NCI-H1694 treated with DMSO at 0.1 percent for 48 hours (cell line): ENCODE measurements around the gene CREB3L1.
A peak's percentile ranks its signal among the peaks of the same experiment; 100 is the strongest.

Experiments
- DNase-seq: peaks from one replicate; lab custom pipeline; 2025; lab: John Stamatoyannopoulos, UW

Gene CREB3L1

DNA sequence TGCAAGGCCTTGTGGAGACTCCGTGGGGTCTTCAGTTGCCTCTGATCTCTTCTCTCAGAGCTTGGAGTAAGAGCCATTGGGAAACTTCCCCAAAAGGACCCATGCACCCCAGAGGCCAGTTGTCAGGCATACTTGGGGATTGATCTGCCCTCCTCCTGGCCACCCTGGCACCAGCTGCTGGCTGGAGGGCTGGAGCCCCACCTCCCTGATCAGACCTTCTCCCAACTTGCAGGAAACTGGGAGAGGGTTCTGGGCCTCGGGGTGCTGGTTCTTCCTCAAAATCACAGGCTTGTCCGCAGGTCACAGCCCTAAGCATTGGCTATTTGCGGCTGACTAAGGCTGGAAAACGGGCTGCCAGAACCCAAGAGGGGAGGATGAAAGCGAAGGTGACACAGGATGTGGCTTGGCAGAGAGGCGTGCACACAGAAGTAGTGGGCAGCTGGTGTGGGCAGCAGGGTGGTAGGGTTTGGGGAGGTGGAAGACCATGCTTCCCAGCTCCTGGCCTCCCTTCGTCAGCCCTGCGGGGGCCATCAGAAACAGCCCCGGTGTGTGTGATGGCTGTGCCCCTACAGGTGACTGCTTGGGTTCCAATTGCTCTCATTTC lies 68.5 kb downstream of the CREB3L1 start:
- no peak for DNase-seq

DNA sequence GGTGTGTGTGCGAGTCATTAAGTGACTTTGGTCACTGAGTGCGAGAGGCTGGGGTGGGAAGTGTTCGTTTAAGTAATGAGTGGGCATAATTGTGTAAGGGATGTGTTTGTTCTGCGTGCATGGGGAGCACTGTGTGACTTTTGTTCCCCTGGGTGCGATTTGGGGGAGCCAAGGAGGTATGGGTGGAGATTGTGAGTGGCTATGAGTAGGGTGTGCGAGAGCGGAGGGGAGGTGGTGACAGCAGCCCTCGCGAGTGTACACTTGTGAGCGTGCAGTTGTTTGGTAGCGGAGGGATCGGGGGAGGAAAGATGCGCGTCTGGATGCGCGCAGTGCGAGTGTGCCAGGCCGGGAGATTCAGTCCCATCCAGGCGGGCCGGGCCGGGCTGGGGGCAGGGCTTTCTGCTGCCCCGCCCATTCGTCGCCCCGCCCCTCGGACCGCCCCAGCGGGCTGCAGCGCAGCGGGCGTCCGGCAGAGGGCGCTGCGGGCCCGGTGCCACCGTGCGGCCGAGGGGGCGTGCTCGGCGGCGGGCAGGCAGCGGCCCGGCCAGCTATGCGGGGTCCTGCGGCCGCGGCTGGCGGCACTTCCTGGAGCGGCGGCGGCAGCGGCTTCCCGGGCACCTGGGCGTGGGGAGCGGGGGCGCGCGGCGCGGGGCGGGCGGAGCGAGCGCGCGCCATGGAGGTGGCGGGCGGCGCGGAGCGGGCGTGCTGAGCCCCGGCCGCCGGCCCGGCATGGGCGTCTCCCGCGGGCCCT lies 69.6 kb downstream of the CREB3L1 start, which contains the start of gene DGKZ:
Gene DGKZ, plus strand, starts transcription at position 578 of the 751 bp plus-strand sequence. CDS start 197 bp downstream, outside the sequence.
- peak; percentile 24 for DNase-seq

- DNase-seq: no peak
Observed at GRCh38 chr11:46347637-46348311, 70.3 kb downstream of the CREB3L1 start.

DNA sequence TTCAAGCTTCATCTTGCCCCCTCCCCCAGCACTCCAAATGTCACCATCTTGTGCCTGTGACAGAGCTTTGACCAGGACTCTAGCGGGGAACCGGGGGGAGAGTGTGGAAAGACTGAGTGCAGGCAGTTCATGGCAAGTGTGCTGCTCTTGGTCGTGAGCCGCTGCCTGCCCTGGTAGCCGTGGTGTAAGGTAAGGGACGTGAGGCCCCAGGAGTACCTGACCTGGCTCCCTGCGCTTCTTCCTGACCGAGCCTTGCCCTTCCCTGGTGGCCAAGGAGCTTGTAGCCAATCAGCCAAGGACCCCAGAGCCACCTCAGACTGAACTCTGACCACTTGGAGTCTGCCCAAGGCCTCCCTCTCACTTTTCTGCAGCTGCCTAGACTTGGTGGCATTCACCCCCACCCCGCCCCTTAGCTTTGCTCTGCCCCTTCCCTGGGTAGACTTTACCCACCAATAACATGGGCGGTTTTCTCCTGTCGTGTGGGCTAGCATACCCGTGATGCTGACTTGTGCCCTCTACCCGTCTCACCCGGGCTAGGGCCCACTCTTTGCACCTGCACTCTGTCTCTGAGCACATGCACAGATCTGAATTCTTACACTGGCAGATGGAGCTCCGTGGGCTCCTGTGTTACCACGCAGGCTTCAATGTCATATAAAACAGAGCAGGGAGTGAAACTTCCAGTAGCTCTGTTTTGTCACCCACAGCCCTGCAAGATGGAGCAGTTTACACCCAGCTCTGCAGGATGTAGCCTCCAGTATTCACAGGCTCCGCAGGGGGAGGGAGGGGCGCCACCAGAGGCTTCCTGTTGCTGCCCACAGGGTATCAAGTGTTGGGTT lies 71.3 kb downstream of the CREB3L1 start:
- DNase-seq: no peak

DNA sequence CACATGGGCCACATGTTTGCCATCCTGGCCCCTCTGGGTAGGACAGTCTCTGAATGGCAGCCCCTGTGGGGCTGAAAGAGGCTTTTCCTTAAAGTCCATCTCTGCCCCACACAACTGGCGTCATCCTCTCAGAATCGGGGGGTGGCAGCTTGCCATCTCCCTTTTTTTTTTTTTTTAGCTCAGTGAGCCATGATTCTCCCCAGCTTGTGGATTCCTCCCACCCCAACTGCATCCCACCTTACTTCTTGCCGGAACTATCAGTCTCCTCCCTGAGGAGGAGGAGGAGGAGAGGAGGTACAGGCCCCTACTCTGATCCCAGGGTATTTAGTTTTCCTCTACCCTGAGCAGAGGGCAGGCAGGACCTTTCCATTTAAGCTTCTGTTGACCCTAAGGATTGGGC lies 73.2 kb downstream of the CREB3L1 start:
- DNase-seq: no peak

GRCh38 chr11:46351148-46351547 lies 73.7 kb downstream of the CREB3L1 start:
- DNase-seq: no peak

GRCh38 chr11:46351606-46352005 lies 74.1 kb downstream of the CREB3L1 start:
- DNase-seq: no peak

DNA sequence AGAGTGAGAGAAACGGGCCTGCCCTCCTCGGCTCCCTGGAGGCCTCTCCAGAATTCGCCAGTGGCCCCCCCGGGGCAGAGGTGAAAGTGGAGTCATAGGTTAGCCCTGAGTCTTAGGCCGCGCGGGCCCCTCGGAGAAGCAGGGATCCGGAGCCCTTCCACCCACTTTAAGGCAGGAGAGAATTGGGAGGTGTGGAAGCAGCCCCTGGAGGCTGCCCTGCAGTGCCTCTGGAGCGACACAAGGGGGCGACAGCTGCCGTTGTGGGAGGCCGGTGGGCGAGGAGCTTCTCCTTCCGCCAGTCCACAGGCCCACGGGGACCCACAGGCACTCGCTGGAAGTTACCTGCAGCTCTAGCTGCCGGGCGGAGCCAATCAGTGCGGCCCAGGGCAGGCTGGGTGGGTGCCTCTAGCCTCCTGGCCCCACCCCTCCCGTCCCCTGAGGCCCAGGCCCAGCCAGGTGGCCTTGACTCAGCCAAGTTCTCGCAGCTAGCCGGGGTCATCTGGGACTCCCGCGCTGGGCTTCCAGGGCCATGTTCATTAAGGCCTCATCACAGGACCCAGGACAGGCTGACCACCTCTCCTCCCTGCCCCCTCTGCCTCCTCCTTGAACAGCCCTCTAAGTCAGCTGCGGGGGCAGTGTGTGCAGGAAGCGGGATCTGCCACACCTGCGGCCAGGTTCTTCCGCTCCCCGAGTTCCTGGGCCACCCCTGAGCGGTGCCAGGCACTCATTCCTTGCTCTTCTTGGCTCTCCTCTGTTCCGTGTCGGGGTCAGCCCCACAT lies 74.8 kb downstream of the CREB3L1 start:
- DNase-seq: peak; percentile 31

- DNase-seq: no peak
Observed at GRCh38 chr11:46353698-46354097, 76.2 kb downstream of the CREB3L1 start.

GRCh38 chr11:46356924-46357482 lies 79.5 kb downstream of the CREB3L1 start:
- DNase-seq: no peak

DNA sequence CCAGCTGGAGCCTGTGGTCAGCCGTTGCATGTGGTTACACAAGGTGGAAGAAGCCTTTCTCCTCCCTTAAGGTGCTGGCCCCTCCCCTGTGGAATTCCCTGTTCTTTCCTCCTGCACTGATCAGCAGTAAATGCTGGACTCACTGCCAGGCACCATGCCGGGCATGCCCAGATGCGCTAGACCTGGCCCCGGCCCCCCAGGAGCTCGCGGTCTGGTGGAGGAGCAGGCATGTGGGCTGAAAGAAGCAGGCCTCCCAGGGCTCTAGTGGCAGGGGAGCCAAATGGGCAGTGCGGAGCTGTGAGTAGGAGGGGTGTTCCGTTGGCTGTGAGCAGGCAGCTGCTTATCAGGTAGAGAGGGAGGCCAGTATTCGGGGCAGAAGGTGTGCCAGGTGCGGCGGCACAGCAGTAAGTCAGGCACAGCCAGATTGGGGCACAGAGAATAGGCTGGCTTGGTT lies 80.0 kb downstream of the CREB3L1 start:
- DNase-seq: no peak

DNA sequence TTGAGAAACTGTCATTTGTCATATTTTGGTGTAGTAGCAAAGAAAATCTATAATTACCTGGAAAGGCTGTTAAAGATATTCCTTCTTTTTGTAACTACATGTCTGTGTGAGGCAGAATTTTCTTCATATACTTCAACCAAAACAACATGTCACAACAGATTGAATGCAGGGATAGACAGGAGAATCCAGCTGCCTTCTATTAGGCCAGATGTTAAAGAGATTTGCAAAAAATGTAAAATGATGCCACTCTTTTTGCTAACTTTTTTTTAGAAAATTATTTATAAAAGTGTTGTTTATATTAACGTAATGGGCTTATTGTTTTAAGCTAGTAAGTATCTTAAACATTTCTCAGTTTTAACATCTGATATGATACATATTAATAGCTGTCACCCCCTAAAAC lies 82.5 kb downstream of the CREB3L1 start:
- DNase-seq: no peak

DNA sequence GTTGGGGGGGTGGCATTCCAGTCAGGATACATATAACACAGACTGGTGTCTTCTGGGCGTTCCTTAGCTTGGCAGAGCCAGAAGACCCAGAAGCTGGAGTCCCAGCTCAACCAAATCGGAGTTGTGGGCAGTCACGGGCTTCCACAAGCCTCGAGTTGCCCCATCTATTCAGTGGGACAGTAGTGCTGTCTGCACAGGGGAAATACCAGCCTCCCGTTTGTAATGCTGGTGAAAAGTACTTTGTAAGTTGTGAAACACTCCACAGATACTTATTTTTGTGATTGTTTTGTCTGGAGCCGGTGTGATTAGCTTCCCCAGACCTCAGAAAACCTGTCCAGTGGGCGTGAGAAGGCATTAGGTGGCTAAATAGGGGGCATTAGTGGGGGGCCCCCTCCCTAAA lies 83.4 kb downstream of the CREB3L1 start:
- no peak for DNase-seq

DNA sequence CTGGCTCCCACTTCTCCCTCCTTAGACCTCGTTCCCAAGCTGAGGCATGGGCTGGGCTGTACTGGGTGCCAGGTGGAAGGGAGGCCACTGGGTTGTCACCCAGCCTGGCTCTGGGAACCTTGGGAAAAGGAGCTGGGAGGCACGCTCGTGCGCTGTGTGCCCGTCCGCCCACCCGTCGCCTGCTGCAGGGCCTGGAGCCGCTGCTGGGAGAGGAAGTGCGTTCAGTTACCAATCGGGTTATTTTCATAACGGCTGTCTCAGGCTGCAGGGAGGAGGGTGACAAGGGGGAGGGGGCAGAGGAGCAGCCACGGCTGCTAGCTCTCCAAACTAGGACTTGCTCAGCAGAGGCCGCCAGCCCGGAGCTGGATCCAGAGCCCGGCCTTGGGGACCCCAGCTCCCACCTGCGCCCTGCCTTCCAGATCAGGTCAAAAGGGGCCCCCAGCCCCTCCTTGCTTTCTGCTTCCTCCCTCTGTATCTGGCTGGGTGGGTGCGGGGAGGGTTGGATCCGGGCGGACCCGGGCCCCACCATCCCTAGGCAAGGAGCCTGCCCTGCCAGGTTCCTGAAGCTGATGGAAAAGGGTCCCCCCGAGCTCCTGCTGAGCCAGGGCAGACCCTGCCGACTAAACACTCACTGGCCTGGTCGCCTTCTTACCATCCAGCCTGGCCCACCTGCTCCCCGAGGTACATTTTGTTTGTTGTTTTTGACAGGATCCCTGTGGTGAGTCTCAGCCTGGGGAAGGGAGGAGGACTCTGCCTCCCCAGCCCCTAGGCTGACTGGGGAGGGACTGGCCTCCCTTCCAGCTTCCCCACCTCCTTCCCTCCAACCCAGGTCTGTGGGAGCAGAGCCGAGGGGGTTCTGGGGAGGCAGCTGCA lies 84.1 kb downstream of the CREB3L1 start:
- DNase-seq: peak; percentile 37

DNA sequence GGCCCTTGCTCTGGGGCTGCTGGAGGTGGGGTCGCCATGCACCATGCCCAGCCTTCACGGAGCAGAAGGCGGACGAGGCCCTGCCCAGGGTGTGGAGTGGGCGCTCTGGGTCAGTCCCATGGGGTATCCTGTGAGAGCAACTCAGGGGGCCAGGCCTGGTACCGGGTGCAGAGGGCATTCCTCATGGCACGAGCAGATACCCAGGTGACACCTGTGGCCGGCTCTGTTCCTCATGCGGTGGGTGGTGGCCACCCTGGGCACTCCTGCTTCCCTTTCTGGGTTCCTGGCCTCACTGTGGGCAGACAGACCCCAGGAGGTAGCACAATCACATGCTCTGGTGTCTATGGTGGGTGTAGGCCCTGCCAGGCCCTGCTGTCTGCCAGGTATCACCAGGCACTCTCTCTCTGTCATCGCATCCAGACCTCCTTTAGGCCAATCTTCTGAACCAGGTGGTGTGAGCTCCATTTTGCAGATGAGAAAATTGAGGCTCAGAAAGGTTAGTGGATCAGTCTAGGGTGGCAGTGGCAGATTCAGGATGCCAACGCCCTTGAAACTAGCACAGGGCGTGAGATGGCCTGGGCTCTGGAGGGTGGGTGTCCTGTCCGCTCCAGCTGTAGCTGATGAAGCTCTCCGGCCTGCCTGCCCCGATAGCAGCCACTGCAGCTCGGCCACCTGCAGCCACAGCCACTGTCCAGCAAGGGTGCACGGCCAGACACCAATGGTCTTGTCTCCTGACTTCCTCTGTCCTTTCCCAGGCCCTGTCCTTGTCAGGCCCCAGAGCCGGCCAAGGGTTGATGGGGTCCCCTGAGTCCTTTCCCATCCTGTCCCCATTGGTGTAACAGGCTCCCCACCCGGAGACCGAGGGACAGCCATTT lies 84.9 kb downstream of the CREB3L1 start:
- no peak for DNase-seq

- no peak for DNase-seq
Observed at GRCh38 chr11:46363031-46363407, 85.6 kb downstream of the CREB3L1 start.

- no peak for DNase-seq
Observed at GRCh38 chr11:46363455-46364005, 86.1 kb downstream of the CREB3L1 start.

DNA sequence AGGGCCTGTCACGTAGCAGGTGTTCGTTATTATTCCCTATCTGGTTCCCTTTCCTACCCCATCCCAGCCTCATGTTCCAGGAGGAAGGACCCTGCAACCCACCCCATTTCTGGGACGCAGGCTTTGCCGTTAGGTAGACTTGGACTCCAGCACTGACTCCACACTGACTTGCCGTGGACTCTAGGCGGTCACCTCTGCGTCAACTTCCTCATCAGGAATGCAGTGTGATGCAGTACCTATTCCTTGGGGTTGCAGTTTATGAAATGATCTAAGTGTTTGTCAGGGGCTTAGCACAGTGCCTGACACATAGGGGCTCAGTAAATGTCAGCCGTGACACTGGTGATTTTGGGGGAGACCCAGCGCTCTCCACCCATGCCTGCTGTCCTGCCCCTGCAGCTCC lies 86.6 kb downstream of the CREB3L1 start:
- no peak for DNase-seq

- no peak for DNase-seq
Observed at GRCh38 chr11:46364791-46365190, 87.3 kb downstream of the CREB3L1 start.
